ELF-1 (cell line): ENCODE results near the gene UBIAD1.
A peak's percentile ranks its signal among the peaks of the same experiment; 100 is the strongest.

ENCODE experiments used
- DNase-seq: peaks from one replicate; pipeline ENCODE4 v3.0.0-alpha.2; 2016; ENCODE audit warnings: low read depth, low spot score

Gene UBIAD1

DNA sequence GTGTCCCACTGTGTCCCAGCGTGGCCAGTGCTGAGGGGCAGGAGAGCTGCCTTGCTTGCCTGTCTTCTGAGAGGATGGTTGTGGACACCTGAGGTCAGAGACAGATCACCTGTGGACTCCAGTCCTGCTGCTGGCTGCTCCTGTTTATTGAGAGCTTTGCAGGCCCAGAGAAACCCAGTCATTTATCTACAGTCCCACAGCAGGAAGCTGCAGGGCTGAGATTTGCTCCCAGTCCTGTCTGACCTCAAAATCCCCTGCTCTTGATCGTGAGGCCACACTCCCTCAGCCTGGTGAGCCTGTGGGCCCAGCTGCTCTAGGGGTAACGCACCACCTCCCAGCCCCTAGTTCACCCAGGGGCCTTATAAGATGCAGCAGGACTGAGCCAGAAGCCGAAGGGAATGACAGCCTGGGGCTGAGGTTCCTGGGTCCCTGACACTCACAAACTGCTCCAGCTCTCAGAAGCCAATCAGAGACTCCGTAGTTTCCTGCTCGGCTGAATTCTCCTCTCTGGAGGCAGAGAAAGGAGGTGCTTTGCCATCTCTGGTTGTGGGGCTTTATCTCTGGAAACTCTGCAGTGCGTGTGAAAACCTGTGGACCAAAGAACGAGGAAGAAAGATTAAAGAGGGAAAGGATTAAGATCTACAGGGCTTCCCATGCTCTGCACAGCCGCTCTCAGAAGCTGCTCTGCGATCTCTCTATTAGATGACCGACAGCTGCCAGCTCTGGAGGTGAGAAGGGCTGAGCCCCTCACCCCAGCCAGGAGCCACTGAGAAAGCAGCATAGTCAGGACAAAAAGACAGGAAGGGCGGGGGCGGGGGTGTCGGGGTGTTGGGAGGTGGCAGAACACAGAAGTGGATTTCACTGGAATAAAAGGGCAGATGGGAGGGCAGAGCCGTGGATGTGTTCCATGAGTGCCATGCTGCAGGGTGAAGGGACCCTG is 39.1 kb downstream of the UBIAD1 start:
- DNase-seq: no peak

DNA sequence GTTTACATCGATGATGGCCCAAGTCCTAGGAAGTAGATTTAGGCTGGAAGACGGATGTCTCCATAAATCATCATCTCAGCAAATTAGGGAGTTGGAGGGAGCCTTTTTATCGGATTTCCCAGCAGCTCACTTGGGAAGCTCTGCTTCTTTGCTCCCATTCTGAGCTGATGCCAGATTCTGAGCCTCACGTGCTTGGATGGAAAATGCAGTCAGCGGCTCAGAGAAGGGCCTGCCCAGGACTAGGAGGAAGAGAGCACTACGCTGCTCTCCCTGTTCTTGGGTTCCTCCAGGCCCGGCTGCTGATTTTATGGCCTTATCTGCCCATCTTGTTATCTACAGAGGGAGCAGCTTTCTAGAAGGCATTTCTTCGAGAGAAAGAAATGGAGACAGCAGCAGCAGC is 42.0 kb downstream of the UBIAD1 start:
- peak; percentile 33 for DNase-seq

DNA sequence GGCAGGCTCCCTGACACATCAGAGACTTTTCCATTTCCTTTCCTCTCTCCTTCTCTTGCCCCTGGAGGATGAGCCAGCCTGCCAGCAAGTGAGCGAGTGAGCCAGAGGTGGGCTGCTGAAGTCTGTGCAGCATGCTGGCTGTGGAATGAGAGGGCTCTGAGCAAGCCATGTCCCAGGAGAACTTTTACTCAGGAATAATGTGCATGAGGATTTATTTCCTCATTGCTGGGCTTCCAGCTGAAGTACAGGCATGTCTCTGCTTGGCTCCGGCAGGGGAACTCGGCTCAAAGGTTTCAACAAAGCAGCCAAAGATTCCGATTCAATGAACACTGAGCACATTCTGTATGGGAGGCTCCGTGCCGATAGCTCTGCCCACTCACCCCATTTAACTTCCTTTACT is 43.7 kb downstream of the UBIAD1 start:
- no peak for DNase-seq

GRCh38 chr1:11318982-11319381 is 46.0 kb downstream of the UBIAD1 start:
- peak; percentile 41 for DNase-seq

GRCh38 chr1:11320153-11320936 is 47.3 kb downstream of the UBIAD1 start:
- DNase-seq: peak; percentile 67

GRCh38 chr1:11321656-11322491 is 48.9 kb downstream of the UBIAD1 start:
- DNase-seq: no peak

- no peak for DNase-seq
Measured at GRCh38 chr1:11324567-11325165, 51.7 kb downstream of the UBIAD1 start.

- no peak for DNase-seq
Measured at GRCh38 chr1:11326070-11326469, 53.1 kb downstream of the UBIAD1 start.

DNA sequence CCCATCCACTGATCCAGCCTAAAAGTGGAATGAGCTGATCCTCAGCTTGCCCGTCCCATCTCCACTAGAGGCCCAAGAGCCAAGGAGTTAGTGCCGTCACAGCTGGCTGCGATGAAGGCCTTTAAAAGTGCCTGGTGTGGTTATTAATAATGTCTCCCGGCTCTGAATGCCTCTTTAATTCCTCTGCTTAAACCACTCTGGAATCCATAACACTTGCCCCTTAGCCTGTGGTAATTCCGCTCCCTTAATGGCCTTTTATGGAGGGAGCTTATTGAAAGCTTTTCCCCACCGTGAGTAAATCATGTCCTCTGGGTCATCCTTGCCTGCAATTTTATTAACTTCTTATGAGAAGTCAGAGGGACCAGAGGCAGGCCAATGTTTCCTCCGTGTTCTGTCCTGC is 55.4 kb downstream of the UBIAD1 start:
- no peak for DNase-seq

- DNase-seq: no peak
Measured at GRCh38 chr1:11330411-11330810, 57.4 kb downstream of the UBIAD1 start.

DNA sequence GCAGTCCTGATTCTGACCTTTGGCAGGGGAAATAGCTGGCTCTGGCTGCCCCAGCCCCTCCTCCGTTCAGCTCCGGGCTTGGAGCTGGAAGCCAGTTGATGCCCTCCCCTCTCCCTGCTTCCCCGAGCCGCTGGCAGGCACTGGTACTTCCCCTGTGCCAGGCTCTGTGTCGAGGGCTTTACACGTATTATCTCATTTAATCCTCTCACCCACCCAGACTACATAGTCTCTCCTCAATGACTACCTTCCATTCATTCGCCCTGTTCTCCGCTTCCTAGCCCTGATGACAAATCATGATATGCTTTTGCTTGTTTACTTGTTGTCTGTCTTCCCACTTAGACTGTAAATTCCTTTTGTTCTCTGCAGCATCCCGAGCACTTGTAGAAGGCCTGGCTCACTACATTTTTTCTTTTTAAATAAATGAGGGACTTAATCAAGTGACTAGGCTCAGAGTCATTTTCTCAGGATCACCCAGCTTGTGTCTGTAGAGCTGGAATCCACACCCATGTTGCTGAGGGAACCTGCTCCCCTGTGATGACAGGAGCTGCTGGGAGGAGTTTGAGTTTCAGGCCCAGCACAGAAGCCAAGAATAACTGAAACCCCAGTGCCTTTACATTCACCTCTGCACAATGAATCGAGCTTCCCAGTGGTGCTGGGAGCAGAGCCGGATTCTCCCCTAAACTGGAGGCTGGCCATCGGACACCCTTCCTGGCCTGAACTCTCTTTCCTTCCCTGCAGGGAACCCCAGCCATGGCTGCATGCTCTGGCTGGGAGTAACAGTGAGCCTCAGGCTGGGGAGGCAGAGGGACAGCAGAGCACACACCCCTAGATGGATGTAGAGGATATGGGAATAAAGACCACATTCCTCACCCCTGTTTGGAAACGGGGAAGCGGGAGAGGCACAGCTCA is 58.3 kb downstream of the UBIAD1 start:
- DNase-seq: no peak

DNA sequence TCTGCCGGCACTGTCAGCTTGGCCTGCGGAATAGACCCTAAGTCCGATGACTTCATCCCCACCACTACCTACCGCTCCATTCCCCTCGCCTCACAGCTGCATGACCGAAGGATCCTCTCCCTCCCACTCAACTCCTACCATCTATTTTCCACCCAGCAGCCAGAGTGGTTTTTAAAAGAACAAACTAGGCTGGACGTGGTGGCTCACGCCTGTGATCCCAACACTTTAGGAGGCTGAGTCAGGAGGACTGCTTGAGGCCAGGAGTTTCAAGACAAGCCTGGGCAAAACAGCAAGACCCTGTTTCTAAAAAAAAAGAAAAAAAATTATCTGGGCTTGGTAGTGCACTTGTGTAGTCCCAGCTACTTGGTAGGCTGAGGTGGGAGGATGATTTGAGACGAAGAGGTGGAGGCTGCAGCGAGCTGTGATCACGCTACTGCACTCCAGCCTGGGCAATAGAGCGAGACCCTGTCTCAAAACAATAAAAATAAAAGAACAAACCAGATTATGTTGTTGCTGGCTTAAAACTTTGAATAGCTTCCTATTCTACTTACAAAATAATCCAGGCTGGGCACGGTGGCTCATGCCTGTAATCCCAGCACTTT is 59.0 kb downstream of the UBIAD1 start:
- no peak for DNase-seq

DNA sequence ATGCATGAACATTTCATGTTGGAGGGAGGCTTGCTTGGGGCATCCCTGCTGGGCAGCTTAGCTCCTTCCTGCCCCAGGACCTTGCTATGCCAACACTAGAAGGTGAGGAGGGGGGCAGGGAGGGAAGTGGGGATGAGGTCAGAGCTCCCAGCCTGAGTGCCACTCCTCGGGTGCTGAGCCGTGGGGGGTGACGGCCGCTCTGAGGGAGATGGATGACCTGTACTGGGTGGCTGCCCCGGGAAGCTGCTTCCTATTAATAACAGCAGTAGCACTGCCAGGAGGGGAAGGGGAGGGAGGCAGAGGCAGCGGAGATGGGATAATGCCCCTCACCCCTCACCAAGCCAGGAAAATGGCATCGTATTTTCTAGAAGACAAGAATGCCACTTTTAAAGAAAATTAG is 60.6 kb downstream of the UBIAD1 start:
- no peak for DNase-seq

- no peak for DNase-seq
Measured at GRCh38 chr1:11334261-11334804, 61.3 kb downstream of the UBIAD1 start.

GRCh38 chr1:11334821-11335220 is 61.8 kb downstream of the UBIAD1 start:
- DNase-seq: no peak

- no peak for DNase-seq
Measured at GRCh38 chr1:11335417-11336056, 62.5 kb downstream of the UBIAD1 start.

DNA sequence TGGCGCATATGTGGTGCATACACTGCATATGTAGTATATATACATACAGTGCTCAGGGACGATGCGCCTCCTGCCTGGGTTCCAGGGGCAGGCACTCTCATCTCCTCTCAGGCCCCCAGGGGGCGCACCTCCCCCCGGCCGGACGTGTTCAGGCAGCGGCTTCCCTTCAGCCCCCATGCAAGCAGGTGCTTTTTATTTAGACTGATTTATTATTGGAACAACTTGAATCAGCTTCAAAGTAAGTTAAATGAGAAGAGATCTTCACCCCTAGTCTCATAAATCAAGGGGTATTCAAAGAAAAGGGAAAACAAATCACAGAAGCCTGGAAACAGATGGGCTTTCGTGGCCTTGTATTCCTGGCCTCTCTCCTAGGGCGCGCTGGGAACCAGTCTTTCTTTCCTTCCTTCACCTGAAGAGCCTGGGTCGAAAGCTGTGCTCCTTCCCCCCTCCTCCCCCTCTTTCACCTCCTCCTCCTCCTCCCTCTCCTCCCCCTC is 64.6 kb downstream of the UBIAD1 start:
- peak; percentile 74 for DNase-seq
